GM19099 (cell line): ENCODE data around the gene EIF4A3.
A peak's percentile ranks its signal among the peaks of the same experiment; 100 is the strongest.

Experiments used
- POLR2A ChIP-seq: IDR thresholded peaks from 3 replicates; pipeline ENCODE4 v1.6.1; 2011; ENCODE audit warnings: low read depth; ENCODE audit not compliant: insufficient read length; ENCODE audit errors: extremely low read depth

EIF4A3 gene

GRCh38 chr17:80147035-80147822 is at the start of gene EIF4A3:
Gene EIF4A3 (minus strand): TSS chr17:80147128. CDS start chr17:80146961, 167 bp downstream.
- TF ChIP-seq POLR2A, result peak; percentile 99

- TF ChIP-seq POLR2A, result no peak
These were observed 49.7 kb upstream of the EIF4A3 start for GRCh38 chr17:80196652-80197051.

- no peak for TF ChIP-seq POLR2A
These were observed 49.0 kb upstream of the EIF4A3 start for GRCh38 chr17:80195671-80196529.

GRCh38 chr17:80195141-80195540 is 48.2 kb upstream of the EIF4A3 start:
- TF ChIP-seq POLR2A, result no peak

GRCh38 chr17:80191865-80192661 is 45.1 kb upstream of the EIF4A3 start:
- no peak for TF ChIP-seq POLR2A

- no peak for TF ChIP-seq POLR2A
These were observed 44.3 kb upstream of the EIF4A3 start for GRCh38 chr17:80191192-80191591.

GRCh38 chr17:80190716-80191115 is 43.8 kb upstream of the EIF4A3 start:
- TF ChIP-seq POLR2A, result no peak

GRCh38 chr17:80189611-80190010 is 42.7 kb upstream of the EIF4A3 start:
- no peak for TF ChIP-seq POLR2A

- TF ChIP-seq POLR2A, result no peak
These were observed 40.6 kb upstream of the EIF4A3 start for GRCh38 chr17:80187515-80187941.

- TF ChIP-seq POLR2A, result no peak
These were observed 40.2 kb upstream of the EIF4A3 start for GRCh38 chr17:80187090-80187489.

- TF ChIP-seq POLR2A, result no peak
These were observed 39.0 kb upstream of the EIF4A3 start for GRCh38 chr17:80185968-80186367.

GRCh38 chr17:80184423-80184714 is 37.4 kb upstream of the EIF4A3 start:
- TF ChIP-seq POLR2A, result no peak

GRCh38 chr17:80183581-80184422 is 36.9 kb upstream of the EIF4A3 start:
- TF ChIP-seq POLR2A, result no peak

GRCh38 chr17:80182845-80183223 is 35.9 kb upstream of the EIF4A3 start:
- TF ChIP-seq POLR2A, result no peak

- TF ChIP-seq POLR2A, result no peak
These were observed 35.4 kb upstream of the EIF4A3 start for GRCh38 chr17:80182118-80182844.

GRCh38 chr17:80181431-80181830 is 34.5 kb upstream of the EIF4A3 start:
- TF ChIP-seq POLR2A, result no peak
